Measurements from ENCODE around the gene TYMS. TPM values are rescaled to one million over a fixed set of nuclear protein-coding genes. Genes with fewer than 3 reads are reported as not detected.
A peak's percentile ranks its signal among the peaks of the same experiment; 100 is the strongest.

Gene TYMS
- total and polyA plus RNA-seq, 9 of the 15 experiments (the other 6 are each of a cell fraction or from before 2014, with no cell fraction given), result 69.1 to 409 (median 175) TPM

DNA sequence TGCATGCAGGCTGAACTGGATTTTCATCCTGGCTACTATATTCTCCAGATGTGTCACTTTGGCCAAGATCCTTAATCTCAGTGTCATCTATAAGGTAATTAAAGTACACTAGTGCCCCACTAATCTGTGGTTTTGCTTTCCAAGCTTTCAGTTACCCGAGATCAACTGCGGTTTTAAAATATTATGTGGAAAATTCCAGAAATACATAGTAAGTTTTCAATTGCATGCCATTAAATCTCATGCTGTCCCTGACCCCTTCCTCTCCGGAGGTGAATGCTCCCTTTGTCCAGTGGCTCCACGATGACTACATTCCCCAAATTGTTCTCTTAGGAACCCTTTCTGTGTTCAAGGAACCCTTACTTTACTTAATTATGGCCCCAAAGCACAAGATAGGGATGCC lies 5.3 kb upstream of the TYMS start:
- peaks cover 25% of the 10 kb centered on the region for H3K79me2 ChIP-seq (ENCODE audit: control insufficient read depth, insufficient read depth, low read length)
- H3K9me1 ChIP-seq (ENCODE audit: control insufficient read depth, insufficient read depth, low read length), result no peaks in the 10 kb centered on the region
- intact Hi-C loops (cut with micrococcal nuclease), result no loop called here
- ChIA-PET CTCF (ENCODE audit: low intra/inter-chr PET ratio) (no interaction called here), POLR2A (interaction anchor here (1.4 kb wide), 1 partner anchor 48 kb away, joined by 3 read pairs; no protein-coding TSS in a partner anchor)
- 27% methylated on average over 4 of the region's 4 CpGs for whole genome bisulfite sequencing (ENCODE audit: insufficient coverage, low coverage, missing lambda C conversion rate)
- H3K27me3 ChIP-seq (ENCODE audit: control insufficient read depth in 2 of 2, insufficient read depth in 2 of 2, low read length in 2 of 2), result no peaks in the 10 kb centered on the region
- no peaks in the 10 kb centered on the region for H4K20me1 ChIP-seq (replicated peaks; ENCODE audit: control insufficient read depth, insufficient read depth, low read length)
- no peak overlapping the region for H3K4me3 ChIP-seq
- ATAC-seq (no peak), DNase-seq (ENCODE audit: extremely low read depth in 1 of 4, low spot score in 3 of 4) (no peak), FAIRE-seq (no peak)
- H3K36me3 ChIP-seq (ENCODE audit: control insufficient read depth, insufficient read depth, low read length), result no peaks in the 10 kb centered on the region
- no peak overlapping the region; the same call in 2 of the 3 replicates for H3K27ac ChIP-seq (ENCODE audit: extremely low read depth, low read depth, low read length)
- H3K4me2 ChIP-seq (ENCODE audit: insufficient read depth, low read length), result no peak overlapping the region
- in situ Hi-C loops (cut with MboI), result no loop called here
- no peak for TF ChIP-seq ZNF507 (tag; conservative IDR thresholded peaks at IDR 0.05)
- 0 out of 2 replicates have a peak, but pooled peaks have one; percentile 14 for TF ChIP-seq RBM34 (IDR thresholded peaks at IDR 0.05; ENCODE audit: borderline replicate concordance, insufficient read depth, low read length)
- TF ChIP-seq SAP30 (IDR thresholded peaks at IDR 0.05; ENCODE audit: borderline replicate concordance, insufficient read depth, low read depth, low read length, poor library complexity, severe bottlenecking), result no peak
- TF ChIP-seq XRCC4 (IDR thresholded peaks at IDR 0.05; ENCODE audit: extremely low read depth, insufficient read depth, insufficient read length), result no peak
- TF ChIP-seq RCOR1 (IDR thresholded peaks at IDR 0.05; ENCODE audit: borderline replicate concordance in 1 of 2, low read depth in 2 of 2, low read length in 2 of 2), result 0 out of 4 replicates have a peak, but pooled peaks of 1 of the 2 experiments have one; percentile 30
- TF ChIP-seq, protein P1, sequence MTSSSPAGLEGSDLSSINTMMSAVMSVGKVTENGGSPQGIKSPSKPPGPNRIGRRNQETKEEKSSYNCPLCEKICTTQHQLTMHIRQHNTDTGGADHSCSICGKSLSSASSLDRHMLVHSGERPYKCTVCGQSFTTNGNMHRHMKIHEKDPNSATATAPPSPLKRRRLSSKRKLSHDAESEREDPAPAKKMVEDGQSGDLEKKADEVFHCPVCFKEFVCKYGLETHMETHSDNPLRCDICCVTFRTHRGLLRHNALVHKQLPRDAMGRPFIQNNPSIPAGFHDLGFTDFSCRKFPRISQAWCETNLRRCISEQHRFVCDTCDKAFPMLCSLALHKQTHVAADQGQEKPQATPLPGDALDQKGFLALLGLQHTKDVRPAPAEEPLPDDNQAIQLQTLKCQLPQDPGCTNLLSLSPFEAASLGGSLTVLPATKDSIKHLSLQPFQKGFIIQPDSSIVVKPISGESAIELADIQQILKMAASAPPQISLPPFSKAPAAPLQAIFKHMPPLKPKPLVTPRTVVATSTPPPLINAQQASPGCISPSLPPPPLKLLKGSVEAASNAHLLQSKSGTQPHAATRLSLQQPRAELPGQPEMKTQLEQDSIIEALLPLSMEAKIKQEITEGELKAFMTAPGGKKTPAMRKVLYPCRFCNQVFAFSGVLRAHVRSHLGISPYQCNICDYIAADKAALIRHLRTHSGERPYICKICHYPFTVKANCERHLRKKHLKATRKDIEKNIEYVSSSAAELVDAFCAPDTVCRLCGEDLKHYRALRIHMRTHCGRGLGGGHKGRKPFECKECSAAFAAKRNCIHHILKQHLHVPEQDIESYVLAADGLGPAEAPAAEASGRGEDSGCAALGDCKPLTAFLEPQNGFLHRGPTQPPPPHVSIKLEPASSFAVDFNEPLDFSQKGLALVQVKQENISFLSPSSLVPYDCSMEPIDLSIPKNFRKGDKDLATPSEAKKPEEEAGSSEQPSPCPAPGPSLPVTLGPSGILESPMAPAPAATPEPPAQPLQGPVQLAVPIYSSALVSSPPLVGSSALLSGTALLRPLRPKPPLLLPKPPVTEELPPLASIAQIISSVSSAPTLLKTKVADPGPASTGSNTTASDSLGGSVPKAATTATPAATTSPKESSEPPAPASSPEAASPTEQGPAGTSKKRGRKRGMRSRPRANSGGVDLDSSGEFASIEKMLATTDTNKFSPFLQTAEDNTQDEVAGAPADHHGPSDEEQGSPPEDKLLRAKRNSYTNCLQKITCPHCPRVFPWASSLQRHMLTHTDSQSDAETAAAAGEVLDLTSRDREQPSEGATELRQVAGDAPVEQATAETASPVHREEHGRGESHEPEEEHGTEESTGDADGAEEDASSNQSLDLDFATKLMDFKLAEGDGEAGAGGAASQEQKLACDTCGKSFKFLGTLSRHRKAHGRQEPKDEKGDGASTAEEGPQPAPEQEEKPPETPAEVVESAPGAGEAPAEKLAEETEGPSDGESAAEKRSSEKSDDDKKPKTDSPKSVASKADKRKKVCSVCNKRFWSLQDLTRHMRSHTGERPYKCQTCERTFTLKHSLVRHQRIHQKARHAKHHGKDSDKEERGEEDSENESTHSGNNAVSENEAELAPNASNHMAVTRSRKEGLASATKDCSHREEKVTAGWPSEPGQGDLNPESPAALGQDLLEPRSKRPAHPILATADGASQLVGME (CRISPR knock-in tag; IDR thresholded peaks at IDR 0.05), result no peak
- peak; percentile 58; the same call in 1 of the 2 replicates for TF ChIP-seq ESRRA (IDR thresholded peaks at IDR 0.05; ENCODE audit: borderline replicate concordance, low read depth)
- no peak for TF ChIP-seq CHCHD3 (CRISPR knock-in tag; IDR thresholded peaks at IDR 0.05)
- no peak overlapping the region for H3K9ac ChIP-seq (ENCODE audit: insufficient read depth in 1 of 2, low read depth in 2 of 2, low read length in 2 of 2)
- peaks cover 8 to 27% of the 10 kb centered on the region in 2 experiments; a peak in 4 of 5 replicates for H3K4me1 ChIP-seq (replicated peaks in 1 of 2; ENCODE audit: control insufficient read depth in 2 of 2, insufficient read depth in 2 of 2, low read length in 2 of 2)
- no TSS peak for BruUV-seq (replicated peaks)
- H3K9me3 ChIP-seq (replicated peaks; ENCODE audit: control insufficient read depth, insufficient read depth, low read depth, low read length), result no peaks in the 10 kb centered on the region
- H2AFZ ChIP-seq (ENCODE audit: low read depth, low read length), result peak overlapping the region; percentile 3; the same call in 1 of the 2 replicates
